D341Med (cell line): ENCODE results near the gene SCN2B.

ENCODE experiments used
- DNase-seq: peaks from one replicate; pipeline ENCODE4 v3.0.0; 2012; ENCODE audit warnings: low spot score

Gene SCN2B

GRCh38 chr11:118152552-118153471, 23.6 kb downstream of the SCN2B start, which contains the start of gene SCN4B:
Gene SCN4B, minus strand, starts transcription at chr11:118152823. Its CDS starts 150 bp downstream, at chr11:118152673.
- DNase-seq, result peak; percentile 86

- no peak for DNase-seq
Measured at GRCh38 chr11:118152020-118152551, 24.4 kb downstream of the SCN2B start.

DNA sequence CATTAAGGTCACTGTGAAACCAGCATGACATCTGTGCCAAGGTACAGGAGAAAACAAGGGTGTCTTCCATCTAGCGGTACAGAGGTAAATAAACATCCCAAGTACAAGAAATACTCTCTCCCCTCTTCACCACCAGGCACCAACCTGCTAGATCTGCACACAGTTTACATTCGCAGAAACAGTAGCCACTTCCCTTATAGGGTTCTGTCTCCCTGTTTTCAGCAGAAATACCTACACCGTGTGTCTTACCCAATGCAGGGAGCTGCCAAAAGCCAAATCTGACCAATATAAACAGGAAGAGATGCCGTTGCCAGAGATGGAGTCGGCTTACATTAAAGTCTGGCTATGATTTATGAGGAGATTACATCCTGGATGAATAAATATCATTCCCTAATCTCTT, 25.0 kb downstream of the SCN2B start:
- no peak for DNase-seq

DNA sequence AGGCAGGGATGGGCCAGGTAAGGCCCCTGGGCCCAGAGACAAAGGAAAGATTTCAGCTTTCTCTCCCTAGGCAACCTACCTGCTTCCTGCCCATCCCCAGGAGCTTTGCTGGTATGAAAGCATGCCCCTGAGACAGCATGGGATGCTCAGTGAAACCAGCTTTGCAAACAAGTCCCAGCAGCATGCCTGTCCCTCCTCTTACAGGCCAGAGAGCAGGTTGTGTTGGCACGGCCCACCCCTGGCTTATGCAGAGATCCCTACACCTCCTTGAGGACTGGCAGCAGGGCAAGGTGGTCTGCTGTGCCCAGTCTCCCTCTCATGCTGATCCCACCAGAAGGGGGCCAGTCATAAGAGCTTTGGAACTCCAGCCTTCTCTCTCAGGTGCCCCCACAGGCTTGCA, 26.9 kb downstream of the SCN2B start:
- DNase-seq, result no peak

GRCh38 chr11:118148856-118149255, 27.6 kb downstream of the SCN2B start:
- no peak for DNase-seq

DNA sequence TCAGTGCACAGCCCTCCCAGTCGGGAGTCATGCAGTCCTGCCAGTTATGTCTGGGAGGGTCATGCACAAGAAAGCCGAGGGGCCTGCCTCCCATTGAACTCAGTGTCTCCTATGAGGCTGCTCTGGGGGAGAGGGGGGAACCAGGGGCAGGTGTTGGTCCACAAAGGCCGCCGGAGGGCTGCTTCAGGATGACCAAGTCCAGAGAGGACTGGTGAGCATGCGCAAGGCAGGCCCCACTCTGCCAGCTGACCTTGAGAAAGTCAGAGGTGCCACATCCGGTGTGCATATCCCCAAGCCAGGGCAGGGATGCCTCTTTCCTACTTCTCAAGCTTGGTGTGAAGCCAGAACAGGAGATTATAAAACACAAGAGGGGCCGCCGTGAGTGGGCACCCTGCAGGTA, 28.2 kb downstream of the SCN2B start:
- DNase-seq, result no peak

DNA sequence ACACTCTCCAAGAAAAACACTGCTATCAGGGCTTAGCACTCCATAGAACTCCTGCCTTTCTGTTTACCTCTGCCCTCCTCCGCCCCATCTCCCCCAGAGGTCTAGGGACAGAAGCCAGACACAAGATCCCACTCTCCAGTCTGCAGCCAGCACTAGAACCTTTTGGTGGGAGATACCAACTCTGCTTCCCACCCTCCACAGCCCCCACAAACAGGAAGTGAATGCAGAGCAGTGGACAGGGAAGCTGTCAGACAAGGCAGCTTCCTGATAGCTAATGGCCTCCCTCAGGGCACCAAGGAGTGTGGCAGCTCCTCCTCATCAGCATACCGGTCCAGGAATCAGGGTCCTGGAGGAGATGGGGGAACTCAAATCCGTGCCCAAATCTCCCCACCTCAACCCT, 28.9 kb downstream of the SCN2B start:
- DNase-seq, result no peak

- no peak for DNase-seq
Measured at GRCh38 chr11:118146554-118146953, 29.9 kb downstream of the SCN2B start.

DNA sequence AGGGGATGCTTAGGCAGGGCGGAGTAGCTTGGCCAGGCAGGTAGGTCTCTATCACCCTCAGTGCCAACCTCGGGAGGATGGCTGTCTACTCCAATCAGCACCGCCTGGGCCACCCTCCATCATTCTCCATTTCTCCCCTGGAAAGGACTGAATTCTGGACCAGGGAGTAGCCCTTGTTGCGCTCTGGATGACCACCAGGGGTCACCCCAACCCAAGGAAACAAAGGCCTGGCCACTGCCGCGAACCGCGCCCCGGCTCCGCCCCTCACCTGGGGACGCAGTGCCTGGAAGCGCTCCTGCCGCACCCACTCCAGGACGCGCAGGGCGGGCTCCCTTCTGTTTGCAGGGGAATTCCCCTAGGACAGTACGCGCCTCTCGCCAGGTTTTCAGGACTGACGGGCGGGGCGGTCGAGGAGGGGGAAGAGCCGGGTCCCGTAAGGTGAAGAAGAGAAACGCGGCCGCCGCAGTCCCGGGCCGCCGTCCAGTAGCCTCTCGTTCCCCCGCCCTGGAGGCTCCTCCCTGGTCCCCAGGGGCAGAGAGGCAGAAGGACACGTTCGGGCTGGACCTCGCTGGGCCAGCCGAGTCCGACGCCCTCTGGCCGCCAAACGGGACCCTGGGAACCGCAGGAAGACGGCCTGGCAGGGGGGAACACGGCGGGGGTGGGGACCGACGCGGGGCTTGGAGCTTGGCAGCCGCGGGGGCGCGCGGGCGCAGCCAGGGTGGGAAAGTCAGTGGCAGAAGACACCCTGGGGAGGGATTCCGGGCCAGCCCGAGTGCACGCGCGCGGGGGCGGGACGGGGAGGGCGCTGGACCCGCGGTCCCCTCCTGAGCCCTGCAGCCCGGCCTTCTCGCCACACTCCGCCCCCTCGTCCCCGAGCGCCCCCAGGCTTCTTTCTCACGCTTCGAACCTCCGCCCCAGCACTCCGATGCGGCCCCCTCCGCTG, 30.9 kb downstream of the SCN2B start:
- peak; percentile 93 for DNase-seq

GRCh38 chr11:118144301-118145268, 31.9 kb downstream of the SCN2B start:
- no peak for DNase-seq

DNA sequence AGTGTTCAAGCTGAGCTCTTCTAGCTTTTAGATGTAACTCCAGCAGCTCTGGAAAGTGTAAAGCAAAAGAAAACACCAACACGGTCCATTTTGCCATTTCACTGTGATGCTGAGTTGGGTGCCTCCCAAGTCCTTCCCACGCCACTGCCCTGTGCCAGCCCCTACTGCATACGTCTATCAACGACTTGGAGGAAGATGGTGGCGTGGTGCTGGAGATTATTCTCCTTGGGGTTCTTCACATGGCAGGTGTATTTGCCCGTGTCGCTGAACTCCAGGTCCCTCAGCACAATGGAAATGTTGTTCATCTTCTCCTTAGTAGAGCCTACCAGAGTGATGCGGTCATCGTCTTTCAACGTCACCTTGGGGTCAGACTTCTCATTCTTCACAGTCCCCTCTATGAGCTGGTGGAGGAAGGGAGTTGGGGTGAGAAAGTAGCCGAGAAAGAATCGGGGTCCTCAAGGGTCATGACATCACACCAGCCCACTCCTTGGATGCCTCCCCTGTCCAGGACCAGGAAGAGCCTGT, 32.7 kb downstream of the SCN2B start:
- no peak for DNase-seq

DNA sequence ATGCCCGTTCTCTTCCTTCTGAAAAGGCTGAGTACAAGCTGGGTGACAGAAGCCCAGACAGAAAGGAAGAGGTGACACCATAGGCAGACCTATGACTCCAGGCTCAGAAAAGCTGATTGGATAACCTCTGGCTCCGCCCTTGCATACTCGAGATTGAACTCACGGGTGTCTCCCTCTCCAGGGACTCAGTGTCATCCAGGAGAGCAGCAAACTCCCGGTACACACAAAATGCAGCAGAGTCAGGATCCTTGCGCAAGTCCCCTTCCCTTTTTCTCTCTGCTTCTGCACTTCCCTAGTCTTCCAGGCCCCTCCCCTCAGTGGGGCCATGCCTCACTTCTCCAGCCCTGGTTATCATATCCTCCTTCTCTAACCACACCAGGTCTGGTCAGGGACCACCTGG, 33.6 kb downstream of the SCN2B start:
- DNase-seq, result no peak

- DNase-seq, result no peak
Measured at GRCh38 chr11:118142081-118142480, 34.4 kb downstream of the SCN2B start.

GRCh38 chr11:118139578-118139977, 36.9 kb downstream of the SCN2B start:
- DNase-seq, result no peak

GRCh38 chr11:118138839-118139420, 37.5 kb downstream of the SCN2B start:
- DNase-seq, result no peak

GRCh38 chr11:118136801-118137200, 39.6 kb downstream of the SCN2B start:
- no peak for DNase-seq

- no peak for DNase-seq
Measured at GRCh38 chr11:118136341-118136740, 40.1 kb downstream of the SCN2B start.

- DNase-seq, result no peak
Measured at GRCh38 chr11:118135796-118136165, 40.7 kb downstream of the SCN2B start.

GRCh38 chr11:118135051-118135795, 41.2 kb downstream of the SCN2B start:
- no peak for DNase-seq

GRCh38 chr11:118133816-118134215, 42.6 kb downstream of the SCN2B start:
- DNase-seq, result no peak
